Activated CD4-positive, alpha-beta T cell treated with anti-CD3 and anti-CD28 coated beads for 36 hours (primary cell): ENCODE measurements around the gene FBXL16. TPM values are rescaled to one million over a fixed set of nuclear protein-coding genes. Genes with fewer than 3 reads are reported as not detected.

ENCODE experiments used
- ATAC-seq: fragments of 200-7000 bp; cut with Tn5 transposase; one replicate; pipeline ENCODE4 v1.10.0; 2021; ENCODE audit warnings: mild to moderate bottlenecking, moderate library complexity
- CTCF ChIA-PET: fragments of 350-600 bp; sonication (Branson Sonifier 250); formaldehyde crosslinking; loops from one replicate; lab custom pipeline; 2021; ENCODE audit warnings: antibody characterized with exemption; lab: Charles Lee
- POLR2A ChIA-PET: fragments of 350-600 bp; sonication (Branson Sonifier 250); formaldehyde crosslinking; loops from one replicate; lab custom pipeline; 2021; ENCODE audit warnings: antibody characterized with exemption, inconsistent platforms; lab: Charles Lee
- DNase-seq: peaks from one replicate; pipeline ENCODE4 v3.0.0-alpha.2; 2020
- H3K27ac Mint-ChIP-seq: one replicate; pipeline ENCODE4 v1.8.0; 2021; ENCODE audit warnings: mixed read lengths
- H3K27me3 Mint-ChIP-seq: one replicate; pipeline ENCODE4 v1.8.0; 2021; ENCODE audit warnings: mixed read lengths
- H3K36me3 Mint-ChIP-seq: one replicate; pipeline ENCODE4 v1.8.0; 2021; ENCODE audit warnings: low read depth, mixed read lengths
- H3K4me1 Mint-ChIP-seq: one replicate; pipeline ENCODE4 v1.8.0; 2021; ENCODE audit warnings: mixed read lengths
- H3K4me3 Mint-ChIP-seq: one replicate; pipeline ENCODE4 v1.8.0; 2021; ENCODE audit warnings: mild to moderate bottlenecking, moderate library complexity, mixed read lengths
- H3K9me3 Mint-ChIP-seq: one replicate; pipeline ENCODE4 v1.8.0; 2021; ENCODE audit warnings: low read depth, mixed read lengths
- intact Hi-C, 2 experiments: fragments of 100-400 bp; cut with DNase I in 1 of 2; cut with micrococcal nuclease in 1 of 2; formaldehyde crosslinking; loops; one replicate each; pipeline versions ENCODE4 v1.14.2 to v1.15.1; 2022 to 2024; cut with DNase I, micrococcal nuclease
- total RNA-seq, 2 experiments: library from RNA; stranded (reverse); gene quantifications; one replicate each; pipeline ENCODE4 v1.2.3, GENCODE V29; 2021

The FBXL16 gene
- total RNA-seq, 2 experiments from 2014 or later = 6.1 to 6.8 TPM

- ChIA-PET POLR2A (no interaction called here), CTCF (interaction anchor here (1.2 kb wide), 1 partner anchor 40 kb away, joined by 3 read pairs; the partner anchor contains the start of gene METTL26)
- Mint-ChIP-seq H3K27me3 (peaks cover 2% of the 10 kb centered on the region), H3K4me3 (no peak overlapping the region), H3K27ac (no peak overlapping the region), H3K9me3 (no peaks in the 10 kb centered on the region), H3K36me3 (peaks cover 11% of the 10 kb centered on the region), H3K4me1 (peaks cover 17% of the 10 kb centered on the region)
- intact Hi-C loops = no loop called here
- ATAC-seq (no peak), DNase-seq (no peak)
Observed at GRCh38 chr16:676565-676902, 29.1 kb downstream of the FBXL16 start.

GRCh38 chr16:675884-676564 is 29.6 kb downstream of the FBXL16 start:
- CTCF ChIA-PET = interaction anchor here (1.2 kb wide), 1 partner anchor 39 kb away, joined by 3 read pairs; the partner anchor contains the start of gene METTL26
- Mint-ChIP-seq H3K27me3 (peaks cover 2% of the 10 kb centered on the region), H3K36me3 (peaks cover 9% of the 10 kb centered on the region), H3K27ac (no peak overlapping the region), H3K4me1 (peaks cover 12% of the 10 kb centered on the region), H3K4me3 (no peak overlapping the region), H3K9me3 (no peaks in the 10 kb centered on the region)
- intact Hi-C loops = no loop called here
- DNase-seq = no peak
- no peak for ATAC-seq
- POLR2A ChIA-PET = no interaction called here

- POLR2A ChIA-PET = no interaction called here
- CTCF ChIA-PET = interaction anchor here (1.2 kb wide), 1 partner anchor 39 kb away, joined by 3 read pairs; the partner anchor contains the start of gene METTL26
- intact Hi-C loops = no loop called here
- no peaks in the 10 kb centered on the region for H3K9me3 Mint-ChIP-seq
- H3K36me3 Mint-ChIP-seq = peaks cover 10% of the 10 kb centered on the region
- no peak for ATAC-seq
- peaks cover 2% of the 10 kb centered on the region for H3K27me3 Mint-ChIP-seq
- peak; percentile 45 for DNase-seq
- H3K4me3 Mint-ChIP-seq = no peak within 1 kb of the TSS
- H3K27ac Mint-ChIP-seq = no peak within 1 kb of the TSS
- peaks cover 11% of the 10 kb centered on the region for H3K4me1 Mint-ChIP-seq
Observed at GRCh38 chr16:674968-675883, 30.4 kb downstream of the FBXL16 start, which contains the start of gene RHBDL1. Gene RHBDL1 (plus strand): TSS chr16:675671. CDS start chr16:675791, 120 bp downstream.

GRCh38 chr16:674214-674881 is 31.3 kb downstream of the FBXL16 start:
- Mint-ChIP-seq H3K4me3 (no peak overlapping the region), H3K4me1 (peaks cover 8% of the 10 kb centered on the region), H3K27ac (no peak overlapping the region), H3K27me3 (peaks cover 2% of the 10 kb centered on the region), H3K9me3 (no peaks in the 10 kb centered on the region), H3K36me3 (peaks cover 14% of the 10 kb centered on the region)
- CTCF ChIA-PET = no interaction called here
- POLR2A ChIA-PET = no interaction called here
- ATAC-seq (no peak), DNase-seq (no peak)
- intact Hi-C loops = no loop called here

- peaks cover 8% of the 10 kb centered on the region for H3K4me1 Mint-ChIP-seq
- H3K27me3 Mint-ChIP-seq = peaks cover 2% of the 10 kb centered on the region
- ATAC-seq (no peak), DNase-seq (no peak)
- H3K9me3 Mint-ChIP-seq = no peaks in the 10 kb centered on the region
- no peak overlapping the region for H3K4me3 Mint-ChIP-seq
- no peak overlapping the region for H3K27ac Mint-ChIP-seq
- ChIA-PET CTCF (interaction anchor here (0.9 kb wide), 1 partner anchor 26 kb away, joined by 4 read pairs; no protein-coding TSS in a partner anchor), POLR2A (no interaction called here)
- intact Hi-C loops = no loop called here
- peaks cover 18% of the 10 kb centered on the region for H3K36me3 Mint-ChIP-seq
Observed at GRCh38 chr16:673399-673991, 32.1 kb downstream of the FBXL16 start.

- Mint-ChIP-seq H3K4me1 (peaks cover 8% of the 10 kb centered on the region), H3K4me3 (no peak overlapping the region), H3K36me3 (peaks cover 18% of the 10 kb centered on the region), H3K27me3 (peaks cover 2% of the 10 kb centered on the region), H3K27ac (no peak overlapping the region), H3K9me3 (no peaks in the 10 kb centered on the region)
- ChIA-PET CTCF (interaction anchor here (0.9 kb wide), 1 partner anchor 27 kb away, joined by 4 read pairs; no protein-coding TSS in a partner anchor), POLR2A (no interaction called here)
- ATAC-seq (no peak), DNase-seq (no peak)
- intact Hi-C loops = no loop called here
Observed at GRCh38 chr16:672851-673250, 32.8 kb downstream of the FBXL16 start.

GRCh38 chr16:672371-672770 is 33.2 kb downstream of the FBXL16 start:
- Mint-ChIP-seq H3K4me3 (no peak overlapping the region), H3K27me3 (peaks cover 2% of the 10 kb centered on the region), H3K36me3 (peaks cover 18% of the 10 kb centered on the region), H3K4me1 (peaks cover 12% of the 10 kb centered on the region), H3K27ac (no peak overlapping the region), H3K9me3 (no peaks in the 10 kb centered on the region)
- DNase-seq (no peak), ATAC-seq (no peak)
- POLR2A ChIA-PET = no interaction called here
- intact Hi-C loops = no loop called here
- CTCF ChIA-PET = interaction anchor here (0.9 kb wide), 1 partner anchor 27 kb away, joined by 4 read pairs; no protein-coding TSS in a partner anchor

- CTCF ChIA-PET = no interaction called here
Observed at GRCh38 chr16:671353-672131, 34.1 kb downstream of the FBXL16 start.

GRCh38 chr16:670485-671352 is 34.9 kb downstream of the FBXL16 start:
- Mint-ChIP-seq H3K9me3 (no peaks in the 10 kb centered on the region), H3K36me3 (peaks cover 18% of the 10 kb centered on the region), H3K27ac (no peak overlapping the region), H3K4me1 (peaks cover 9% of the 10 kb centered on the region), H3K4me3 (no peak overlapping the region), H3K27me3 (peaks cover 2% of the 10 kb centered on the region)
- ChIA-PET POLR2A (no interaction called here), CTCF (interaction anchor here (0.7 kb wide), 1 partner anchor 8 kb away, joined by 5 read pairs; no protein-coding TSS in a partner anchor)
- no peak for DNase-seq
- ATAC-seq = no peak
- intact Hi-C loops = no loop called here

More at GRCh38 chr16:671353-672131, 34.1 kb downstream of the FBXL16 start:
- Mint-ChIP-seq H3K9me3 (no peaks in the 10 kb centered on the region), H3K27me3 (peaks cover 2% of the 10 kb centered on the region), H3K4me3 (no peak overlapping the region), H3K36me3 (peaks cover 18% of the 10 kb centered on the region), H3K27ac (no peak overlapping the region), H3K4me1 (peaks cover 9% of the 10 kb centered on the region)
- intact Hi-C loops = no loop called here
- POLR2A ChIA-PET = no interaction called here
- ATAC-seq (no peak), DNase-seq (no peak)

GRCh38 chr16:669666-670065 is 35.9 kb downstream of the FBXL16 start:
- Mint-ChIP-seq H3K36me3 (peaks cover 18% of the 10 kb centered on the region), H3K4me1 (peaks cover 6% of the 10 kb centered on the region), H3K4me3 (peak overlapping the region; percentile 76), H3K9me3 (no peaks in the 10 kb centered on the region), H3K27ac (no peak overlapping the region), H3K27me3 (no peaks in the 10 kb centered on the region)
- ATAC-seq = no peak
- DNase-seq = no peak
- CTCF ChIA-PET = no interaction called here
- POLR2A ChIA-PET = no interaction called here
- intact Hi-C loops = loop anchor here in 1 of 2 experiments (2.0 kb wide), 3 partner anchors 15 to 269 kb away; partner anchors contain the start of genes DECR2 and JMJD8
